NCI-H1694 treated with DMSO at 0.1 percent for 48 hours (cell line): Measurements from ENCODE around the gene ACVR1B.
"Not testable (repeated sequence)": the region's sequence is repeated elsewhere in the genome, so short reads cannot be mapped to it uniquely, and the experiment has no call there.

Source experiments
- DNase-seq: peaks from one replicate; lab custom pipeline; 2025; lab: John Stamatoyannopoulos, UW

ACVR1B gene

GRCh38 chr12:51971679-51972421 is 20.4 kb downstream of the ACVR1B start:
- no peak for DNase-seq

- DNase-seq, result no peak
Observed at GRCh38 chr12:51972422-51972812, 20.9 kb downstream of the ACVR1B start.

GRCh38 chr12:51972849-51973273 is 21.4 kb downstream of the ACVR1B start:
- DNase-seq, result no peak

- DNase-seq, result no peak
Observed at GRCh38 chr12:51973560-51973959, 22.1 kb downstream of the ACVR1B start.

GRCh38 chr12:51974646-51975045 is 23.1 kb downstream of the ACVR1B start:
- no peak for DNase-seq

- DNase-seq, result no peak
Observed at GRCh38 chr12:51975196-51975595, 23.7 kb downstream of the ACVR1B start.

GRCh38 chr12:51976376-51977160 is 25.1 kb downstream of the ACVR1B start:
- DNase-seq, result no peak

- no peak for DNase-seq
Observed at GRCh38 chr12:51977320-51977753, 25.8 kb downstream of the ACVR1B start.

- not testable (repeated sequence) for DNase-seq
Observed at GRCh38 chr12:51979306-51979705, 27.8 kb downstream of the ACVR1B start.

- DNase-seq, result peak; percentile 26
Observed at GRCh38 chr12:51980051-51980808, 28.7 kb downstream of the ACVR1B start.

GRCh38 chr12:51980809-51981127 is 29.3 kb downstream of the ACVR1B start:
- DNase-seq, result no peak

- no peak for DNase-seq
Observed at GRCh38 chr12:51984657-51985056, 33.2 kb downstream of the ACVR1B start.

GRCh38 chr12:51985154-51985835 is 33.8 kb downstream of the ACVR1B start:
- no peak for DNase-seq

GRCh38 chr12:51986834-51987233 is 35.3 kb downstream of the ACVR1B start:
- DNase-seq, result no peak

- no peak for DNase-seq
Observed at GRCh38 chr12:51992246-51992645, 40.7 kb downstream of the ACVR1B start.

GRCh38 chr12:51994539-51994820 is 43.0 kb downstream of the ACVR1B start:
- DNase-seq, result no peak

GRCh38 chr12:51994959-51995358 is 43.5 kb downstream of the ACVR1B start:
- no peak for DNase-seq

- DNase-seq, result no peak
Observed at GRCh38 chr12:51997136-51997535, 45.6 kb downstream of the ACVR1B start.

GRCh38 chr12:52003016-52003550 is 51.6 kb downstream of the ACVR1B start:
- no peak for DNase-seq

GRCh38 chr12:52003591-52003990 is 52.1 kb downstream of the ACVR1B start:
- DNase-seq, result no peak

GRCh38 chr12:52004042-52004648 is 52.6 kb downstream of the ACVR1B start:
- DNase-seq, result peak; percentile 20
